MM.1S (cell line): Measurements from ENCODE around the gene PRKD3.

Experiments used
- DNase-seq: peaks from one replicate; pipeline ENCODE4 v3.0.0-alpha.2; 2015
- H2AFZ ChIP-seq: fragments of 300-600 bp; sonication (generic); 2 replicates; pipeline ENCODE4 v1.6.0; 2016; ENCODE audit warnings: antibody characterized with exemption, low read length
- H3F3A ChIP-seq: fragments of 300-600 bp; sonication (generic); 2 replicates; pipeline ENCODE4 v1.6.1; 2016; ENCODE audit warnings: mild to moderate bottlenecking, antibody characterized with exemption, low read length, moderate library complexity, mixed read lengths; ENCODE audit not compliant: insufficient read depth
- H3K27ac ChIP-seq: fragments of 300-600 bp; sonication (generic); 2 replicates; pipeline ENCODE4 v1.5.1; 2016; ENCODE audit warnings: mild to moderate bottlenecking, low read length
- H3K27me3 ChIP-seq: fragments of 300-600 bp; sonication (generic); replicated peaks from 2 replicates; pipeline ENCODE4 v1.6.0; 2016; ENCODE audit warnings: low read length; ENCODE audit not compliant: insufficient read depth
- H3K36me3 ChIP-seq: fragments of 300-600 bp; sonication (generic); replicated peaks from 2 replicates; pipeline ENCODE4 v1.6.1; 2016; ENCODE audit warnings: mild to moderate bottlenecking, low read length, mixed read lengths; ENCODE audit not compliant: insufficient read depth
- H3K4me1 ChIP-seq: fragments of 300-600 bp; sonication (generic); 2 replicates; pipeline ENCODE4 v1.6.1; 2016; ENCODE audit warnings: low read length, mixed read lengths
- H3K4me2 ChIP-seq: fragments of 300-600 bp; sonication (generic); 2 replicates; pipeline ENCODE4 v1.6.0; 2016; ENCODE audit warnings: low read depth, low read length
- H3K4me3 ChIP-seq: fragments of 300-600 bp; sonication (generic); 2 replicates; pipeline ENCODE4 v1.5.1; 2016; ENCODE audit warnings: low read length, mixed read lengths
- H3K79me2 ChIP-seq: fragments of 300-600 bp; sonication (generic); 2 replicates; pipeline ENCODE4 v1.6.1; 2016; ENCODE audit warnings: mixed run types, low read length, mixed read lengths
- H3K9ac ChIP-seq: fragments of 300-600 bp; sonication (generic); 2 replicates; pipeline ENCODE4 v1.6.1; 2016; ENCODE audit warnings: low read length, mixed read lengths
- H3K9me2 ChIP-seq: fragments of 300-600 bp; sonication (generic); replicated peaks from 2 replicates; pipeline ENCODE4 v1.6.1; 2016; ENCODE audit warnings: mild to moderate bottlenecking, low read length, mixed read lengths; ENCODE audit not compliant: insufficient read depth
- H3K9me3 ChIP-seq: fragments of 300-600 bp; sonication (generic); replicated peaks from 2 replicates; pipeline ENCODE4 v1.6.1; 2016; ENCODE audit warnings: mild to moderate bottlenecking, low read length, mixed read lengths; ENCODE audit not compliant: insufficient read depth
- H4K20me1 ChIP-seq: fragments of 300-600 bp; sonication (generic); 2 replicates; pipeline ENCODE4 v1.6.1; 2016; ENCODE audit warnings: mild to moderate bottlenecking, low read length, moderate library complexity, mixed read lengths; ENCODE audit not compliant: insufficient read depth
- CTCF ChIP-seq: fragments of 300-600 bp; sonication (generic); IDR thresholded peaks from 2 replicates; pipeline ENCODE4 v1.5.1; 2016; ENCODE audit warnings: antibody characterized with exemption, low read length, mixed read lengths
- EZH2 ChIP-seq: fragments of 300-600 bp; sonication (generic); optimal IDR thresholded peaks from 2 replicates; pipeline ENCODE3; 2017; ENCODE audit warnings: low read depth, mild to moderate bottlenecking, antibody characterized with exemption, low read length, mixed read lengths
- EZH2phosphoT487 ChIP-seq: fragments of 300-600 bp; sonication (generic); IDR thresholded peaks from 2 replicates; pipeline ENCODE4 v1.6.1; 2018; ENCODE audit warnings: antibody characterized with exemption, low read length

The PRKD3 gene

GRCh38 chr2:37326866-37327634, 2.4 kb upstream of the PRKD3 start:
- no peaks in the 10 kb centered on the region for H3K9me3 ChIP-seq
- H3K4me2 ChIP-seq: peak overlapping the region; percentile 79
- H3K4me1 ChIP-seq: peaks cover 23% of the 10 kb centered on the region
- DNase-seq: no peak
- H3K27ac ChIP-seq: peak overlapping the region; percentile 97; the same call in 1 of the 2 replicates
- H3K9me2 ChIP-seq: no peaks in the 10 kb centered on the region
- H3K36me3 ChIP-seq: peaks cover 5% of the 10 kb centered on the region; the same call in 1 of the 2 replicates
- no peaks in the 10 kb centered on the region for H4K20me1 ChIP-seq
- TF ChIP-seq EZH2phosphoT487: no peak
- H3K4me3 ChIP-seq: peak overlapping the region; percentile 80
- H3K9ac ChIP-seq: peak overlapping the region; percentile 96; the same call in 1 of the 2 replicates
- H3K79me2 ChIP-seq: peaks cover 96% of the 10 kb centered on the region
- no peaks in the 10 kb centered on the region for H3K27me3 ChIP-seq
- H3F3A ChIP-seq: peaks cover 35% of the 10 kb centered on the region
- H2AFZ ChIP-seq: no peak overlapping the region

- peak overlapping the region; percentile 79 for H3K4me2 ChIP-seq
- no peaks in the 10 kb centered on the region for H3K9me3 ChIP-seq
- peaks cover 96% of the 10 kb centered on the region for H3K79me2 ChIP-seq
- peak overlapping the region; percentile 80 for H3K4me3 ChIP-seq
- peaks cover 18% of the 10 kb centered on the region for H3K4me1 ChIP-seq
- TF ChIP-seq CTCF (no peak), EZH2 (no peak), EZH2phosphoT487 (no peak)
- no peaks in the 10 kb centered on the region for H3K27me3 ChIP-seq
- no peaks in the 10 kb centered on the region for H3K9me2 ChIP-seq
- DNase-seq: peak; percentile 55
- peak overlapping the region; percentile 96; the same call in 1 of the 2 replicates for H3K9ac ChIP-seq
- peaks cover 41% of the 10 kb centered on the region for H3F3A ChIP-seq
- H4K20me1 ChIP-seq: no peaks in the 10 kb centered on the region
- peak overlapping the region; percentile 97; the same call in 1 of the 2 replicates for H3K27ac ChIP-seq
- no peak overlapping the region for H2AFZ ChIP-seq
- peaks cover 5% of the 10 kb centered on the region; the same call in 1 of the 2 replicates for H3K36me3 ChIP-seq
Observed at GRCh38 chr2:37326285-37326684, 1.7 kb upstream of the PRKD3 start.

- Histone ChIP-seq H3K9me3 (no peaks in the 10 kb centered on the region), H3K27me3 (no peaks in the 10 kb centered on the region), H3K4me2 (peak overlapping the region; percentile 79), H2AFZ (no peak overlapping the region), H3K79me2 (peaks cover 96% of the 10 kb centered on the region), H3K9me2 (no peaks in the 10 kb centered on the region), H3K27ac (peak overlapping the region; percentile 97), H3K4me3 (peak overlapping the region; percentile 80), H3F3A (peaks cover 47% of the 10 kb centered on the region), H4K20me1 (no peaks in the 10 kb centered on the region), H3K9ac (peak overlapping the region; percentile 96), H3K4me1 (peaks cover 14% of the 10 kb centered on the region), H3K36me3 (peaks cover 5% of the 10 kb centered on the region; the same call in 1 of the 2 replicates)
- no peak for TF ChIP-seq CTCF
- TF ChIP-seq EZH2: no peak
- no peak for TF ChIP-seq EZH2phosphoT487
- DNase-seq: peak; percentile 35
Observed at GRCh38 chr2:37325625-37326071, 1.0 kb upstream of the PRKD3 start.

- DNase-seq: peak; percentile 82
- no peak overlapping the region; the same call in 1 of the 2 replicates for H3K4me3 ChIP-seq
- TF ChIP-seq EZH2 (no peak), CTCF (no peak), EZH2phosphoT487 (no peak)
- H3K9me2 ChIP-seq: no peaks in the 10 kb centered on the region
- no peaks in the 10 kb centered on the region for H3K9me3 ChIP-seq
- no peaks in the 10 kb centered on the region for H4K20me1 ChIP-seq
- peak overlapping the region; percentile 99; the same call in 1 of the 2 replicates for H3K9ac ChIP-seq
- H3K4me1 ChIP-seq: peaks cover 10% of the 10 kb centered on the region
- H3K27ac ChIP-seq: peak overlapping the region; percentile 97; the same call in 1 of the 2 replicates
- no peak overlapping the region for H2AFZ ChIP-seq
- peaks cover 96% of the 10 kb centered on the region for H3K79me2 ChIP-seq
- no peak overlapping the region for H3K4me2 ChIP-seq
- peaks cover 54% of the 10 kb centered on the region for H3F3A ChIP-seq
- peaks cover 5% of the 10 kb centered on the region; the same call in 1 of the 2 replicates for H3K36me3 ChIP-seq
- H3K27me3 ChIP-seq: no peaks in the 10 kb centered on the region
Observed at GRCh38 chr2:37324536-37324785, 172 bp downstream of the PRKD3 start.
